Thyroid gland (tissue), 4 donors: ENCODE measurements around the gene PYROXD2.

Experiments used
- CTCF ChIP-seq, 6 experiments: fragments of 200-600 bp in 3 of 6; fragments of 450-650 bp in 3 of 6; sonication (generic) in 3 of 6; IDR thresholded peaks; one replicate each; pipeline ENCODE4 v1.5.1; 2016 to 2019; ENCODE audit warnings: antibody characterized with exemption in 6 of 6, mild to moderate bottlenecking in 2 of 6, inconsistent platforms in 1 of 6, moderate library complexity in 1 of 6
- POLR2A ChIP-seq, 2 donors: fragments of 450-650 bp; IDR thresholded peaks; one replicate each; pipeline ENCODE4 v1.6.1; 2017; ENCODE audit warnings: antibody characterized with exemption in 2 of 2, mild to moderate bottlenecking in 2 of 2, moderate library complexity in 1 of 2

GRCh38 chr10:98357194-98357822 is 57.7 kb downstream of the PYROXD2 start:
- TF ChIP-seq CTCF (IDR thresholded peaks at IDR 0.05) (no peak), POLR2A (IDR thresholded peaks at IDR 0.05) (no peak)
